ENCODE data around the gene RPS3A.
A peak's percentile ranks its signal among the peaks of the same experiment; 100 is the strongest.
"Not testable (repeated sequence)": the region's sequence is repeated elsewhere in the genome, so short reads cannot be mapped to it uniquely, and the experiment has no call there.

The RPS3A gene

DNA sequence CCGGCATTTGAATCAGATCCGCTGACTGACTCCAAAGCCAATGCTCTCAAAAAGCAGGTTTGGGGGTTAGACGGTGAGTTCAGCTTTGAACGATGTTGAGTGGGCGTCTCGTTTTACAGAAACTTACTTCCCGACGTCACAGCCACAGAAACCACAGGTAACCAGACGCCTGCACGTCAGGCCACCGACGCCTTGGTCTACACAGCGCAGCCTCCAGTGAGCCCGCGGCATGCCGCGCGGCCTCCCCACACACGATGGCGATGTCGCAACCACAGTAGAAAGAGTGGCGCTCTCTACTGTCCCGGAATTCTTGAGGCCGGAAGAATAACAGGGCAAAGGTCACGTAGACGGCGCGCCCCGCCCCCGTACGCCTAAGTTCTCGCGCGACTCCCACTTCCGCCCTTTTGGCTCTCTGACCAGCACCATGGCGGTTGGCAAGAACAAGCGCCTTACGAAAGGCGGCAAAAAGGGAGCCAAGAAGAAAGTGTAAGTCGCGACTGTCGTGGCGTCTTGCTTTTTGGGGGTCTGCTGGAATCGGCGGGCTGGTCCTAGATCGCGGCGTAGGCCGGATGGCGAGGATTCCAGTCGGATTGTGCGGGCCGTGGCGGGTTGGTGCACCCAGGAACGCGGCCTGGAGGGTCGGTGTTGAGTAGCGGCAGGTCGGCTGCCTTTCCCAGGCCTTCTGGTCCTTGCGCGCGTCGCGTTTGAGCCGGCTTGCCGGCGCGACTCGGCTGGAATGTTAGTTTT lies at the start of gene RPS3A:
TSS of gene RPS3A (plus strand) at position 400 of the 747 bp plus-strand sequence. CDS start at position 425, 25 bp downstream.
- DNase-seq = peak; percentile 93 to 98

DNA sequence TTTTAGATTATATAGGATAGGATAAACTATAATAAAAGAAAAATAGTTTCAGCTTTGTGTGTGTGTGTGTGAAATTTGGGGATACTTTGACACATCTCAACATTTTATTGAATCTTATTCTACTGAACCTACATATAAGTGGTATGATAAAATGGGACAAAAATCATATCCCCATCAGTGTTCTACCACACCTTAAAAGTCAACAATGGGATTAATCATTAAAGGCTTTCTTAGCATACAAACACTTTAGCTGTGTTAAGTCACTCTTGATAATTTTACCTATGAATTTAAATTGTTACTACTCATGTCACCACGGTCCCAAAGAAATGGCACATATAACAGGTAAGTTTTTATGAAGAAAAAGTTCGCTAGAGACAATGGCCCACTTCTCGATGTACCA lies 46.6 kb upstream of the RPS3A start:
- no peak for DNase-seq

DNA sequence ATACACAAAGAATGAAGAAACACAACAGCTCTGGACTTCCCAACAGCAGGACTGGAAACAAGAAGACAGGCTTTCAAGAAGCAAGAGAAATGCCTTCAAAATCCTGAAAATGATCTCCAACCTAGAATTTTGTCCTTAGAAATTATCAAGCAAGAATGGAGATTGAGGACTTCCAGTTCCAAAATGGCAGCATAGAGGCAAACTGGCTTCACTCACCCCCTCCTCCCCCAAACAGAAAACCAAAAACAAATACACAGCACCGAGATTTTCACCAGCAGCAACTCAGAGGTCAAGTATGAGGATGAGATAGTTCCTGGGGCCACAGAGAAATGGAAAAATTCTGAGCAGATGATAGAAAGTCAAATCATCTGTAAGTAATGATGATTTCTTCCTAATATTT lies 43.9 kb upstream of the RPS3A start:
- no peak for DNase-seq

DNA sequence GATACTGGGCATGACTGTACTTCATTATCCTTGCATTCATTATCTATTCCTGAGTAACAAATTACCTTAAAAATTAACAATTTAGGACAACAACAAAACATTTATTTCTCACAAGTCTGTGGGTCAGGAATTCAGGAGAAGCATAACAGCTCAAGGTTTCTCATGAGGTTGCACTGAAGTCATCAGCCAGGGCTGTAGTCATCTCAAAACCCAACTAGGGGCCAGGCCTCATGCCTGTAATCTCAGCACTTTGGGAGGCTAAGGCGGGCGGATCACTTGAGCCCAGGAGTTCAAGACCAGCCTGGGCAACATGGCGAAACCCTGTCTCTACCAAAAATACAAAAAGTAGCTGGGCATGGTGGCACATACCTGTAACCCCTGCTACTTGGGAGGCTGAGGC lies 36.3 kb upstream of the RPS3A start:
- DNase-seq = not testable (repeated sequence)

DNA sequence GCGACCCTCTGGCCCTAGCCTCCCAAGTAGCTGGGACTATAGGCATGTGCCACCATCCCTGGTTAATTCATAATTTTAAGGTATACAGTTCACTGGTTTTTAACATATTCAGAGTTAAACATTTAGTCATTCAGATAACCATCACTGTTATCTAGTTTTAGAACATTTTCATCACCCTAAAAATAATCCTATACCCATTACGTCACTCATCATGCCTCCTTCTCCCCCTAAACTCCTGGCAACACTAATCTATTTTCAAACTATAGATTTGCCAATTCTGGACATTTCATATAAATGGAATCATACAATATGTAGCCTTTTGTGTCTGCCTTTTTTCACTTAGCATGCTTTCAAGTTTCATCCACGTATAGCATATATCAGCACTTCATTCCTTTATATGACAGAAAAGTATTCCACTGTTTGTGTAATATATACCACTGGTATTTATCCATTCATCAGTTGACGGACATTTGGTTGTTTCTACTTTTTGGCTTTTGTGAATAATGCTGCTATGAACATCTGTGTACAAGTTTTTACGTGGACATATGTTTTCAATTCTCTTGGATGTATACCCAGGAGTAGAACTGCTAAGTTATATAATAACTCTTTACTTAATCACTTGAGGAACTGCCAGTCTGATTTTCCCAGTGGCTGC lies 32.0 kb upstream of the RPS3A start:
- no peak for DNase-seq

DNA sequence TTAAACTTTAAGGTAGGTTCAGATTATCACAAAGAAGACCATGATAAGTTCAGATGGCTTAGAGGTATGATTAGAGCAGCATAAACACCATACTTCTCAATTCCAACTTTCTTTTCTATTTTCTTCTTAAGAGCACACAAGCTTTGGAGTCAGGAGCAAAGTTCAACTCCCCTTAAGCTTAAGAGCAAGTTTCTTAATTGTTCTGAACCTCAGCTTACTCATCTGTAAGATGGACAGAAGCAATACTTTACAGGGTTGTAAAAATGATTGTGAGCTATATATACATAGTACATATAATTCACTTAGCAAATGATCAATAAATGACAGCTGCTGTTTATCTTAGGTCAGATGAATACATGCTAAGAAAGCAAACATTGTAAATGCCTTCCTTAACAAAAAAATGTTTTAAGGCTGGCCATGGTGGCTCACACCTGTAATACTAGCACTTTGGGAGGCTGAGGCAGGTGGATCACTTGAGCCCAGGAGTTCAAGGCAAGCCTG lies 25.0 kb upstream of the RPS3A start:
- DNase-seq = no peak

DNA sequence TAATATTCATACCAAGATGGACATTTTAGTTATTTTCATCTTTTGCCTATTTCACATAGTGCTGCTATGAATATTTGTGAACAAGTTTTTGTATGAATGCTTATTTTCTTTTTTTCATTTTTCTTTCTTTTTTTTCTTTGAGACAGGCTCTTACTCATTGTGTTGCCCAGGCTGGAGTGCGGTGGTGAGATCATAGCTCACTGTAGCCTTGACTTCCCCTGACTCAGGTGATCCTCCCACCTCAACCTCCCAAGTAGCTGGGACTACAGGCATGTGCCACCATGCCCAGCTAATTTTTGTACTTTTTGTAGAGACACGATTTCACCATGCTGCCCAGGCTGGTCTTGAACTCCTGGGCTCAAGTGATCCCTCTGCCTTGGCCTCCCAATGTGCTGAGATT lies 21.4 kb upstream of the RPS3A start:
- not testable (repeated sequence) for DNase-seq

DNA sequence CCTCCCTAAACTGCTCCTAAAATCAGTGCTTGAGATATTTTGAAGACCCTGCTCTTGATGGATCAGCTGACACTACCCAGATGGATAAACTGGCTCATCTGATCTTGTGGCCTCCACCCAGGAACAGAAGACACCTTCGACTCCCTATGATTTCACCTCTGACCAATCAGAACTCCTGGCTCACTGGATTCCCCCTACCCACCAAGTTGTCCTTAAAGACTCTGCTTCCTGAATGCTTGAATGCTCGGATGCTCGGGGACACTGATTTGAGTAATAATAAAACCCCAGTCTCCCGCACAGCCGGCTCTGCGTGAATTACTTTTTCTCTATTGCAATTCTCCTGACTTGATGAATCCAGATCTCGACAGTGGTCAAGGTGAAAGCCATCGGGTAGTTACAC lies 12.0 kb upstream of the RPS3A start:
- DNase-seq = no peak

DNA sequence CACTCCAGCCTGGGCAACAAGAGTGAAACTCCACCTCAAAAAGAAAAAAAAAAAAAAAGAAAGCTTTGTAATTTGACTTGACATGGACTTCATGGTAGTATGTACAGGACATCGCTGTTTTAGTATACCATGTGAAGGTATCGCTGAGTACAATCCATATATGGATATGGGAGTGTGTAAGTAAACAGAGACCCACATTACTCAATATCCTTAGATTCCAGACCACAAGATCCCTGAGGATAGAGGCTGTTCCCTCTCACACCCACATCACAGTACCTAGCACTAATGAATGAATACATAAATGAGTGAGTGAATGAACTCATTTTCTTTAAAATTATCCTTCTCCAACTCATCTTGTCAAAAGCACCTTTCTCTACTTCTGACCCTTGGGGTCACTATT lies 8.4 kb upstream of the RPS3A start:
- DNase-seq = no peak

DNA sequence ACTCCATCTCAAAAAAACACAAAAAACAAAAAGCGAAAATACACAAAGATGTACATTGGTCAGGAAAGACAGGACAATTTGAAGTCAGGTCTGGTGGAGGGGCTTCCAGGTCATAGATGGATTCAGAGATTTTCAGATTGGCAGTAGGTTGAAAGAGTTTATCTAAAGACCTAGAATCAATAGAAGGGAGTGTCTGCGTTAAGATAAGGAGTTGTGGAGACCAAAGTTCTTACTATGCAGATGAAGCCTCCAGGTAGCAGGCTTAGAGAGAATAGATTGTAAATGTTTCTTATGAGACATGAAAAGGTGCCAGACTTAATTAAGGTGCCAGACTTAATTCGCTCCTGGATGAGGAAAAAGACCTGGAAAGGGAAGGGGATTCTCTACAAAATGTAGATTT lies 6.9 kb upstream of the RPS3A start:
- no peak for DNase-seq

DNA sequence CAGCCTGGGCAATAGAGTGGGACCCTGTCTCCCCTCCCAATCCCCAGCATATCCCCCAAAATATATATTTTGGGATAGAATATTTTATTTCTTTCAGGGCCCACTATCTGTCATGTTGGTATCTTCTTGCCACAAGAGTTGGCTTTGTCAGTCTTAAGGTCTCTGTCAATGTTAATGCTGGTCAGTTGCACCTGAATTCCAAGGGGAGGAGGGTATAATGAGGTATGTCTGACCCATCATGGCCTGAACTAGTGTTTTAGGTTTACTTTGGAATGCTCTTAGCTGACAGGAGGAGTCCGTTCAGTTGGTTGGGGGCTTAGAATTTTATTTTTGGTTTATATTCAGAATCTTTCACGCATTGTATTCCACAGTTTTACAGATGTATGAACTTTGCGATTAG lies 6.2 kb upstream of the RPS3A start:
- DNase-seq = no peak

DNA sequence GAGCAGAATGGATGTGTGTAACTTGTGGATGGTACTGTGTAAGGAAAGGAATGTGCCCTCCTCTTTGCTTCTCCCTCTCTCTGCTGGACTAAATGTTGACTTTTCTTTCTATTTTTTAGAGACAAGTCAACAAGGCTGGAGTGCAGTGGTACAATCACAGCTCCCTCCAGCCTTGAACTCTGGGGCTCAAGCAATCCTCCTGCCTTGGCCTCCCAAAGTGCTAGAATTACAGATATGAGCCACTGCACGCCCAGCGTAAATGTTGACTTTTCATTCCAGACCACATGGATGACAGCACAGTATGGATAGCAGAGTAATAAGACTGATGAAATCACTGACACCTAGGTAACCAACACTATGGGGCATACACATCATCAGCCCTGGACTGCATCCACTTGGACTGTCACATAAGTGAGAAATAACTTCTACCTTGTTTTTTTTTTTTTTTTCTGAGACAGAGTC lies 5.1 kb upstream of the RPS3A start:
- no peak for DNase-seq

DNA sequence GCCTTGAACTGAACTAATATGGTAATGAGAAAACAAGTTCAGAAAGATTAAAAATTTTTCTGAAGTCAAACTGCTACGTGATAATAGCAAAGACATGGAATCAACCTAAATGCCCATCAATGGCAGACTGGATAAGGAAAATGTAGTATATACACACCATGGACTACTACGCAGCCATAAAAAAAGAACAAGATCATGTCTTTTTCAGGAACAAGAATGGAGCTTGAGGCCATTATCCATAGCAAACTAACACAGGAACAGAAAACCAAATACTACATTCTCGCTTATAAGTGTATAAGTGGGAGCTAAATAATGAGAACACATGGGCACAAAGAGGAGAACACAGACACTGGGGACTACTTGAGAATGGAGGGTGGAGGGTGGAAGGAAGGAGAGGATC lies 4.3 kb upstream of the RPS3A start:
- DNase-seq = no peak

DNA sequence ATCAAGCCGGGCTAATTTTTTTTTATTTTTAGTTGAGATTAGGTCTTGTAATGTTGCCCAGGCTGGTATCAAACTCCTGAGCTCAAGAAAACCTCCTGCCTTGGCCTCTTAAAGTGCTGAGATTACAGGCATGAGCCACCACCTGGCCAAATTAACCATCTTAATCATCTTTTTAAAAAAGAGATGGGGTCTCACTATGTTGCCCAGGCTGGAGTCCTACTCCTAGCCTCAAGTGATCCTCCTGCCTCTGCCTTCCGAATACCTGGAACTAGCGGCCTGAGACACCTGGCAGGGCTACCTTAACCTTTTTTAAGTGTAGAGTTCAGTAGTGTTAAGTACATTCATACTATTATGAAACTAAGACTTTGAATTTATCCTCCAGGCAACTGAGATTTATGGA lies 1.7 kb upstream of the RPS3A start:
- DNase-seq = no peak

DNA sequence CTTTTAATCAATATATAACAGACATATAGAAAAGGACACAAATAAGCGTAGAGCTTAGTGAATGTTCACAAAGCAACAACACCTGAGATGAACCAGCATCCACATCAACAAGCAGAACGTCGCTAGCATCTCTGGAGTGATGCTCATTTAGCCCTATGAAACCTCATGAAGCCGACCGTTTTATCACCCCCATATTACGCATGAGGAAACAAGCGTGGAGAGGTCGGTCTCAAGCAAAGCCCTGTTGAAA lies 524 bp upstream of the RPS3A start:
- DNase-seq = peak in 1 of 2 experiments; percentile 52

DNA sequence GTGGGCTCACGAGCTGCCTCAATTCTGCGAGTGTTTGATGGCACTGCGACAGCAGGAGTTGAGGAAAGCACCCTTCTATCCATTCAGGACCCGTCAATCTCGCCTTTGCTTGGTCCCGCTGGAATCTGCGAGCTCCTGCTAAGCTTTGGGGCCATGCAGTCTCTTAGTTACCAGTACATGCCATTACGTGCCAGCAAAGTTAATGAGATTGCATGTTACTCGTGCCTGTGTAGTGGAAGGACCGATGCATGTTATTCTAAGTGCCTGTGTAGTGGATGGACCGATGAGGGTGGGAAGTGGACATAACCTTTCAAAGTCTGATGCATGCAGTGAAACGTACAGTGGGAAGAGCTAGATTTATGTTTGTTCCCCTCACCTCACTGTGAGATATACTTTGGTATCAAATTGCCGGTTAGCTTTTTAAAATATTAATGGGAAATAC lies 569 bp downstream of the RPS3A start:
- DNase-seq = no peak

DNA sequence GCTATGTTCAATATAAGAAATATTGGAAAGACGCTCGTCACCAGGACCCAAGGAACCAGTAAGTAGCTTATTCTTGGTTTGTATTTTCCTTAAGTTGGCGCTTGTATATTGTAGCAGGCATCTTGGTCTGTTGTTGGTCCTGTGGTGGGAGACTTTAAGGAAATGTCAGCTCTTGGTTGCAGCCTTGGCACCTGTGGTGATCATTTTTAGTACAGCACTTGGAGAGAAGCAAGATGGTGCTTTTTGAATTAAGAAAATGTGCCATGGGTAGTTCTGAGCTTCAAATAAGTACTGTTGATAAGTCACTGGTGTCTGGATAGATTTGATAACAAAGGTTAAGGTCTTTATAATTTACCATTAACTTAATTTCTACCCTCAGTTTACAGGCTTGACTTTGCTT lies 1.1 kb downstream of the RPS3A start:
- DNase-seq = no peak

DNA sequence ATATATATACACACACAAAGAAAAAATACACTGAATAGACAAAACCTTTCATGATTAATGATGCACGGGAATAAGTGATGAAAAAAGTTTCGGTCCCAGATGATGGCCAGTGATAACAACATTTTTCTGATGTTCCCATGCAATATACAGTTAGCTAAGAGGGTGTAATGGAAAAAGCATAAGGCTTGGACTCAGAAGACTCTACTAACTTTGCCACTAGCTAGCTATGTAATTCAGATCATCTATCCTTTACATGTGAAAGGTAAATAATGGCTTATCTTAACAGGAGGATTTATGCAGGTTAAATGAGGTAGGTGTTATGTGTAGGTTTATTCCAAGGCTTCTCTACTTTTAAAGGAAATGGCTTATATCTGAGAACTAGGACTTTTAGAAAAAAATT lies 4.3 kb downstream of the RPS3A start:
- DNase-seq = no peak

DNA sequence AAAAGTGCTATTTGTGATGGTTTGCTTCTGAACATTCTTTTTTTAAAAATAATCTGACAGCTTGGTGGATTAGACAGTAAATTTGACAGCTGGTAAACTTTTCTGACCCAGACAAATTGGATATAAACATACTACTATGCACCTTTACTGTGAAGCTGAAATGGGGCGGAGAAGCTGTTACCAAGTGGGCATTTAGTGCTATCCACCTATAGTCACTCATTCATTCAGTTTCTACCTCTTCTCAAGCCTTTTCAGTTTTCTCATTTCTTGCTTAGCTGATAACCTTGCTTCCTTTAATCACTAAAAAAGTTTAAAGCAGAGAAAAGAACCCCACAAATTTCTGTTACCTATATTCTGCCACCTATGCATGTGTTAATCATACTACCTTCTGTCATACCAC lies 5.2 kb downstream of the RPS3A start:
- DNase-seq = no peak

DNA sequence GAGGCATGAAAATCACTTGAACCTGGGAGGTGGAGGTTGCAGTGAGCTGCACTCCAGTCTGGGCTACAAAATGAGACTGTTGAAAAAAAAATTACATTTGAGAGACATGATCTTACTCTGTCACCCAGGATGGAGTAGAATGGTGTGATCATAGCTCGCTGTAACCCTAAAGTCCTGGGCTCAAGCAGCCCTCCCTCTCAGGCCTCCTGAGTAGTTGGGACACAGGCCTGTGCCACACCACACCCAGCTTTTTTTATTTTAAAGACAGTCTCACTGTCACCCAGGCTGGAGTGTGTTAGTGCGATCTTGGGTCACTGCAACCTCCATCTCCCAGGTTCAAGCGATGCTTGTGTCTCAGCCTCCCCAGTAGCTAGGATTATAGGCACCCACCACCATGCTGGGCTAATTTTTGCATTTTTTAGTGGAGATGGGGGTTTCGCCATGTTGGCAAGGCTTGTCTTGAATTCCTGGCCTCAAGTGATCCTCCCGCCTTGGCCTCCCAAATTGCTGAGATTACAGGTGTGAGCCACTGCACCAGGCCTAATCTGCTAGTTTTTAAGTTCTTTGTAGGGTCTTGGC lies 6.1 kb downstream of the RPS3A start:
- no peak for DNase-seq

DNA sequence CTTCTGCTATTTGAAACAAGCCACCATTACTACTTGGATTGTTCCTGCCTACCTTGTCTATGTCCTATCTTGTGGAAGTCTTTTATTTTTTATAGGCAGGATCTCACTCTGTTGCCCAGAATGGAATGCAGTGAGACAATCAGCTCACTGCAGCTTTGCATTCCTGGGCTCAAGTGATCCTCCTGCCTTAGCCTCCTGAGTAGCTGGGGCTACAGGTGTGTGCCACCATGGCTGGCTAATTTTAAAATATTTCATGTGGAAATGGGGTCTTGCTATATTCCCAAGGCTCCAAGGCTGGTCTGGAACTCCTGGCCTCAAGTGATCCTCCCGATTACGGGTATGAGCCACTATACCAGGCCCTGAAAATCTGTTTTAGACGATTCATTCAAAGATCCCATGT lies 7.6 kb downstream of the RPS3A start:
- DNase-seq = no peak

DNA sequence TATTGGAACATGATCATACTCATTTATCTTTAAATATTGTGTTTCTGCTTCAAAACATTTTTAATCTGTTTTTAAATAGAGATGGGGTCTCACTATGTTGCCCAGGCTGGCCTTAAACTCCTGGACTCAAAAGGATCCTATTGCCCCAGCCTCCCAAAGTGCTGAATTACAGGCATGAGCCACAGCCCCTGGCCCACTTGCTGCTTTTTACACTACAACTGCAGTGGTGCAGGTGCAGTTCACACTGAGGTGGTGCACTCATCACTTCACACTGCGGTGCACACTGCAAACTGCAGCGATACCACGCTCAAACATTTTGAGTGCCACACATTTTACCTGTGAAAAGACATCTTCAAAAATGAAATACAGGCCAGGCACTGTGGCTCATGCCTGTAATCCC lies 10.8 kb downstream of the RPS3A start:
- no peak for DNase-seq

DNA sequence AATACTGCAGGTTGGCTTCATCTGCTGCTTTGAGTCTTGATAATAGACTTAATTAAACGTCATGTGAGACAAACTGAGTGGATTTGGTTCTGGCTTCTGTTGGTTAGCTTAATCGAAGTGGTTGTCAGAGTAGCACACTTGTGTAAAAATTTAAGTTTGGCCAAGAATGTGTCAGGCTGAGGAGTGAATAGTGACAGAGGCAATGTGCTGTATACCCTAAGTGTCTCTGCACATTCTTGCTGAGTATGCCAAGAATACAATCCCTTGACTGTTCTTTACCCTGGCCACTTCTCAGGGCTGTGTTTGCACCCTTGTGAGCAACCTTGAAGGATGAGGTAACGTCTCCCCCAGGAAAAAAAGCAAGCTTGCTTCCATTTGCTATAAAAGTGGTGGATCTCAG lies 14.9 kb downstream of the RPS3A start:
- no peak for DNase-seq

DNA sequence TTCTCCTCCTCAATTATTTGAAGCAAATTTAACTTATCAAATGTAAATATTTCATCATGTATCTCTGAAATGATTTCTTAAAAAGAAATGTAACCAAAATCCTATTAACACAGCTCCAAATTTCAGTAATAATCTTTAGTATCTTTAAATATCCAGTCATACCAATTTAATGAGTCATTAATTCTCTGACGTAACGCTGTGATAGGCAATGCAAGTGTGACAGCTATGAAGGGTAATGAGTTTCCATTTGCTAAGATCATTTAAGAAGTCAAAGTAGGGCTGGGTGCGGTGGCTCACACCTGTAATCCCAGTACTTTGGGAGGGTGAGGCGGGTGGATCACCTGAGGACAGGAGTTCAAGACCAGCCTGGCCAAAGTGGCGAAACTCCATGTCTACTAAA lies 15.6 kb downstream of the RPS3A start:
- no peak for DNase-seq

Measured in Kasumi-1 (cell line).